ENCODE data around the gene INTS2.
"Not testable (repeated sequence)": the region's sequence is repeated elsewhere in the genome, so short reads cannot be mapped to it uniquely, and the experiment has no call there.

Gene INTS2, protein sequence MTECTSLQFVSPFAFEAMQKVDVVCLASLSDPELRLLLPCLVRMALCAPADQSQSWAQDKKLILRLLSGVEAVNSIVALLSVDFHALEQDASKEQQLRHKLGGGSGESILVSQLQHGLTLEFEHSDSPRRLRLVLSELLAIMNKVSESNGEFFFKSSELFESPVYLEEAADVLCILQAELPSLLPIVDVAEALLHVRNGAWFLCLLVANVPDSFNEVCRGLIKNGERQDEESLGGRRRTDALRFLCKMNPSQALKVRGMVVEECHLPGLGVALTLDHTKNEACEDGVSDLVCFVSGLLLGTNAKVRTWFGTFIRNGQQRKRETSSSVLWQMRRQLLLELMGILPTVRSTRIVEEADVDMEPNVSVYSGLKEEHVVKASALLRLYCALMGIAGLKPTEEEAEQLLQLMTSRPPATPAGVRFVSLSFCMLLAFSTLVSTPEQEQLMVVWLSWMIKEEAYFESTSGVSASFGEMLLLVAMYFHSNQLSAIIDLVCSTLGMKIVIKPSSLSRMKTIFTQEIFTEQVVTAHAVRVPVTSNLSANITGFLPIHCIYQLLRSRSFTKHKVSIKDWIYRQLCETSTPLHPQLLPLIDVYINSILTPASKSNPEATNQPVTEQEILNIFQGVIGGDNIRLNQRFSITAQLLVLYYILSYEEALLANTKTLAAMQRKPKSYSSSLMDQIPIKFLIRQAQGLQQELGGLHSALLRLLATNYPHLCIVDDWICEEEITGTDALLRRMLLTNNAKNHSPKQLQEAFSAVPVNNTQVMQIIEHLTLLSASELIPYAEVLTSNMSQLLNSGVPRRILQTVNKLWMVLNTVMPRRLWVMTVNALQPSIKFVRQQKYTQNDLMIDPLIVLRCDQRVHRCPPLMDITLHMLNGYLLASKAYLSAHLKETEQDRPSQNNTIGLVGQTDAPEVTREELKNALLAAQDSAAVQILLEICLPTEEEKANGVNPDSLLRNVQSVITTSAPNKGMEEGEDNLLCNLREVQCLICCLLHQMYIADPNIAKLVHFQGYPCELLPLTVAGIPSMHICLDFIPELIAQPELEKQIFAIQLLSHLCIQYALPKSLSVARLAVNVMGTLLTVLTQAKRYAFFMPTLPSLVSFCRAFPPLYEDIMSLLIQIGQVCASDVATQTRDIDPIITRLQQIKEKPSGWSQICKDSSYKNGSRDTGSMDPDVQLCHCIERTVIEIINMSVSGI

DNA sequence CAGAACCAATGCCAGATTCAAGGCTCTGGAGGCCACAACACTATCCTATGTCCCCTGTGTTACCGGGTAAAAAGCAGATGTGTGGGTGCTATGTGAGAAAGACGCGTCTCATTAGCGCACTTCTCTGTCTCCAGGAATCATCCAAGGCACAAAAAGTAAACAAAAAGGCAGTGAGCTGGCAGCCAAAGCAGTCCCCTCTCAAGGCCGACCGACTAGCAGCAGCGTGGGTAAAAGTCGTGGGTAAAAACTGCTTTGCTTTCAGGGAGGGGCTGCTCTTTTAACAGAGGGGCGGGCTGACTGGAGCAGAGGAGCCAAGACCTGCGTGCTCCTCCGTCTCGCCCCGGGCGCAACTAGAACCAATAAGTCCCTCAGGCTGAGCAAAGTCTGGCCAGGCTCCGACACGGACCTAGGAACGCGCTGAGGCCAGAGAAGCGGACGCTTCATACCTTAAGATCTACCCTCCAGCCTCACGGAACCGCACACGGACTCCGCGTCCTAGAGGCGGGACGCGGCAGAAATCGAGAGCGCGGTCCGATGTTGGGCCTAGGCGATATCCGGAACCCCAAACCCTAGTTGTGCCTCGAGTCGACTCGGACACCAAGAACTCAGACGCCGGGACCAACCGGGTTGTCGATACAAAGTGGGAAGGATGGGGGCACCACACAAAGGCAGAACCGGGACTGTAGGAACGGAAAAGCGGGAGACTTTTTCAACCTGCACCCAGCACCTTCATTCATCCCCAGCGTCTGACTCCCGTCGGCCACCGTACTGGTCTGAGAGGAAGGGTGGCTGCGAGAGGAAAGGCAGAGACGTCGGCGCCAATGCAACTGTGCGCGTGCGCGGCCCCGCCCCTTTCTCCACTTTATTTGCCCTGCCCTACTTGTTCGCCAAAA, at the start of gene INTS2:
INTS2 (minus strand) TSS at position 775 of the 893 bp plus-strand sequence. CDS start 1,338 bp downstream, outside the sequence.
- peak; percentile 90 for DNase-seq

DNA sequence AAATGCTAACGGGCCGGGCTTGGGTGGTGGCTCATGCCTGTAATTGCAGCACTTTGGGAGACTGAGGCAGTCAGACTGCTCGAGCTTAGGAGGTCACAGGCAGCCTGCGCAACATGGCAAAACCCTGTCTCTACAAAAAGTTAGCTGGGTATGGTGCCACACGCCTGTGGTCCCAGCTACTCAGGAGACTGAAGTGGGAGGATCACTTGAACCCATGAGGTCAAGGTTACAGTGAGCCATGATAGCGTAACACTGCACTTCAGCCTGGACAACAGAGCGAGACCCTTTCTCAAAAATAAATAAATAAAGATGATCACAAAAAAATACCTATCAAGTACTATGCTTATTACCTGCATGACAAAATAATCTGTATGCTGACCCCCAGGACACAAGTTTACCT, 46.3 kb upstream of the INTS2 start:
- no peak for DNase-seq

DNA sequence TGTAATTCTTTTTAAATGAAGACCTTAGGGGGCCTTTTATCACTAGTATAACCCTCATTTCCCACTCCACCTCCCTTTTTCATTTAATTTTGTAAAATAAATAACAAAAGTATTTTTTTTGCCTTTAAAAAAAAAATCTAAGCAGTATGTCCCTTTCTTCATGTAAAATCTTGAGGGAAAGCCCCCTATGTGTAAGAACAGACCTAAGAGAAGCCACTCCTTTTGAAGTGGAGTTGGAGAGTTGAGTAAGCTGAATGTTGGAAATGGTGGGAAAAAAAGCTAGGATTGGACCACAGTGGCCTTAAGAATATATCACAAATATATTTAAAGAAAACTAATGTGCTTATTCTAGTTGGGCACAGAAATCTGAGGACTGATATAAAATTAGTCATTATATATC, 44.5 kb upstream of the INTS2 start:
- DNase-seq = no peak

DNA sequence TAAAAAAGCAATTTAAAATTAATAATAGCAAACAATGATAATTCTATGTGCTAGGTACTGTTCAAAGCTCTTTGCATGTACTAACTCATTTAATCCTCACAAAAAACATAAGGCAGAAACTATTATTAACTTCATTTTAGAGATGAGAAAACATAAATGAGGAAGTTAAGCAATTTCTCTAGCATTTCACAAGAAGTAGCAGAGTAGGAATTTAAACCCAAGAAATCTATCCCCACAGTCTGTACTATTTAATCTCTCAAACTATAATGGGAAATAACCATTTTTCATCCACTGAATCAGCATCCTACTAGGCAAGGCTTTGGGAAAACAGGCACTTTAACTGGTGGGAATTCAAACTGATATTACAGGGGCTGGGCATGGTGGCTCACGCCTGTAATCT, 42.2 kb upstream of the INTS2 start:
- DNase-seq = peak; percentile 85

DNA sequence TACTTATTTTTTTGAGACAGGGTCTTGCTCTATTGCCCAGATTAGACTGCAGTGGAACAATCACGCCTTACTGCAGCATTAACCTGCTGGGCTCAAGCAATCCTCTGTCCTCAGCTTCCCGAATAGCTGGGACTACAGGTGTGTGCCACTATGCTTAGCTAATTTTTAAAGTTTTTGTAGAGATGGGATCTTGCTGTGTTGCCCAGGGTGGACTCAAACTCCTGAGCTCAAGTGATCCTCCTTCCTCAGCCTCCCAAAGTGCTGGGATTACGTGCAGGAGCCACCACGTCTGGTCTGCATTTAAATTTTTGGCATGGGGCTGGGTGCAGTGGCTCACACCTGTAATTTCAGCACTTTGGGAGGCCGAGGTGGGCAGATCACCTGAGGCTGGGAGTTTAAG, 41.0 kb upstream of the INTS2 start:
- no peak for DNase-seq

DNA sequence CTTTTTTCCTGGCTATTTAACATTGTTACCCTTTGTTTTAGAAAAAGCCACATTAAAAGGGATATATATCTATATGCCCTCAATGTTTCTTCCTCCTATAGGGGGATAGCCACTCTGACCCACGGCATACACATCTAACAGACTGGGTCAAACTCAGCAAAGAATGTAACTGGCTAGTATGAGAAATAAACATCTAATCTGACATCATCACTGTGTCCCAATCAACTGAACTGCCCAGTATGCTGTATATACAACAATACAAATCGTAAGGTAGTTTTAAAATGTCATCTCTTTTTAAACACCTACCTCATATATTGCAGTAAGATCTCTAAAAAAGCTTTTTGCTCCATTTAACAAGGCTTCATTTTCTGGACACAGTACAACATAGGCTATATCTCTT, 39.9 kb upstream of the INTS2 start:
- DNase-seq = no peak

DNA sequence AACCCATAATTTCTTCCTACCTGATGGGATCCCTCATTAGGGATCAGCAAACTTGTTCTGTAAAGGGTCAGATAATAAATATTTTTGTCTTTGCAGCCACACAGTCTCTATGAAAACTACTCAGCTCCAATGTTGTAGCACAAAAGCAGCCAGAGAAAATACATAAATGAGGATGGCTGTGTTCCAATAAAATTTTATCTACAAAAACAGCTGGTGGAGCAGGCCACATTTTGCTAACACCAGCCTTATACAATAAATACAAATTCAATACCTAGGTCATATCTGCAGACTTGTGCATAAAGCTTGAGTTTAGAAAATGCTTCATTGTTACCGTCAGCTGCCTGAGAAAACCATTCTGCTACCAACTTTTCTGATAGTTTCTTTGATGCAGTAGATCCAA, 38.4 kb upstream of the INTS2 start:
- DNase-seq = no peak

DNA sequence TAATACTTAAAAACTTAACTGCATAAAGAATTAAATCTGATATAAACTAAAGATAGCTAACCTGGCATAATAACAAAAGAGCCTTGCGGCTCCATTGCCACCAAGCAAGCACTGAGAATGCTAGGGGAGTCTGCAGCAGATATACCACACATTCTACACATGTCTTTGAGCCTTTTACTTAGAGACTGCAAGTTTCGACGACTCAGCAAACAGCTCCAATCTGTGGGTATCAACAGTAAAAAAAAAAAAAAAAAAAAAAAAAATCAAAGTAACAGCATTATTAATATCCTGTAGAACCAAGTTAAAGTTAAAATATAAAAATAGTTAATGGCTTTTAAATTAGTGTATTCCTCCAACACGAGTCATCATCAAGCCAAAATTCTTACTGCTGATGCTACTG, 27.8 kb upstream of the INTS2 start:
- DNase-seq = no peak

DNA sequence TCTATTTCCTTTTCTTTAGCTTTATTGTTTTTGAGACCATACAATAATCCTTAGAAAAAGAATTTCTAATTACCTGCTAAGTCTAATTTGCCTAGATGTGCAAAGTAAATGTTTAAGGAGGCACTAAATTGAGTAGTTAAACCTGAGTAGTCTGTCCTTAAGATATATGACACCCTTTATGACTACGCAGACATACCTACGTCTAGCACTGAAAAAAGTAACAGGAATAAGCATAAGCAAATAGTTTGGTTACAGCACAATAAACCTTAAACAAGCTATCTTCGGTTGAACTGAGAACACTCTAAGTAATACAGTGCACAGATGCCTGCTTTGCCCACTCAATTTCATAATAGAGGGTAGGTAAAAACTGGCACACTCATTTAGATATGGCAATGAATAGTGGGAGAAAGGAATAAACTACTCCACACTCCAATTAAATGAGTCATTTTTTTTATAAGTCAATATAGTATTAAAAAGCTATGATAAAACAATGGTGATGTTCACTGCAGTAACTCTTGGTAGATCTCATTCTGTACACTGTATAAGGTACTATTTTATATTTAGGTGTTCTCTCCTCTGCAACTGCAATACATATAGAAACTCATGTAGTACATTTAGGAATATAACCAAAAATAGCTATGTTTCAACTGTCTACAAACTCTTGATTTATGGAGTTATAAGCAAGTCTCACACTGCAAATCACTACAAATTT, 19.7 kb upstream of the INTS2 start:
- DNase-seq = no peak

DNA sequence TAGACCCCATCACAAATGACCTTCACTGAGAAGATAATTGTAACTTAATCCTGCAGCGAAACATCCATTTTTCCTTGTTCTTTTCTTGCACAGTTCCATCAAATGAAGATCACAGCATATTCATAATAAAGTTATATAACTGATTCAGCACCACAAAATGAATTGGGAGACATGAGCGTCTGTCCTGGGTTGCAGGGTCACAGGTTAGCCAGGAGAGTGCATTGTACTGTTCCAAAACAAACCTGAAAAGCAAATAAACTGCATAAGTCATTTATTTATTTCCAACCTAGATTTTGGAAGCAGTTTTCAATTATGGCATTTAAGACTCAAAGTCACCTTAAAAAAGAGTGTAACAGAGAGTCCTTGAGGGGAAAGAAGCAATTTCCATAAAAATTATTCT, 18.6 kb upstream of the INTS2 start:
- no peak for DNase-seq

DNA sequence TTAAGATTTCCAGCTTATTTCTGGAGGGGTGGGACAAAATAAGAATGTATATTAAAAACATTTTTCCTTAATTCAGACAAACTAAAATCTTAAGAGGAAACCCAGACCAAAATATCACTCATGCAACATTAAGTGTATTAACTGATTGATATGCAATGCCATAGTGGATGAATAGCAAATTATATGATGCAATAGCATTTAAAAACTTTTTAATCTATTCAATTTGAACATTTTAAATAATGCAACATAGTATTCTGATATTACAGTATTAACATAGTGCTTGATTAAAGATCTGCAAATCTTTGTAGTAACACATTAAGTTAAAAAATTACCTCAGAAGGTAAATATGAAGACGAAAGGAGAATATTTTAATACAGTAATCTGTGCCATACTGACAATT, 15.3 kb upstream of the INTS2 start:
- DNase-seq = no peak

DNA sequence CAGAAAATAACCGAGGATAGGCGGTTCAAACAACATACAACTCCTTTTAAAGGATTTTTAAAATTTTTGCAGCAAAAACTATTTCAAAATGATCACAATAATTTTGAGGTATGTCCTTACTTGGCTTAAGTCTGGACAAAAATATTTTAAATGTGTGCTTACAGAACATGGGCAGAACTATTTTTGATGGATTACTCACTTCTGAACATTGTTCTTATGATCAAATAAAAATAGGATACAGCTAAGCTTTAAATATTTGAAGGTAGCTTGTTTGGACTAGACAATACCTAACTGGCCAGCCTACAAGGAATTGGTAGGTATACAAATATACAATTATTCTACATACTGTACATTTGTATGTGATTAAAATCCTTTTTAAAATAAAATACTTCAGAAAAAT, 14.3 kb upstream of the INTS2 start:
- no peak for DNase-seq

DNA sequence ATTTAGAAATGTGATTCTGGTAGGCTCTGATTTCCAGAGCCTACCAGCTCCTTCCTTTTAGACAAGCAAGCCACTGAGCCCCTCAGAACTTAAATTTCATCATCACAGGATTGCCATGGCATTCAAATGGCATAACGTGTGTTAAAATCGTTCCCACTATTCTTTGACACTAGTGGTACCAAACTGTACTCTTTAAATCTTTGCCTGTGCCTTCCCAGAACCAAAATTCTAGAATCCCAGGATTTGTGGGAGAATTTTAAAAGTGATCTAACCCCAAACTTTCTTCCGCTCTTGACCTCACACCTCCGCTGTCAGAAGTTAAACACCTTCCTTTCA, 287 bp upstream of the INTS2 start:
- DNase-seq = no peak

DNA sequence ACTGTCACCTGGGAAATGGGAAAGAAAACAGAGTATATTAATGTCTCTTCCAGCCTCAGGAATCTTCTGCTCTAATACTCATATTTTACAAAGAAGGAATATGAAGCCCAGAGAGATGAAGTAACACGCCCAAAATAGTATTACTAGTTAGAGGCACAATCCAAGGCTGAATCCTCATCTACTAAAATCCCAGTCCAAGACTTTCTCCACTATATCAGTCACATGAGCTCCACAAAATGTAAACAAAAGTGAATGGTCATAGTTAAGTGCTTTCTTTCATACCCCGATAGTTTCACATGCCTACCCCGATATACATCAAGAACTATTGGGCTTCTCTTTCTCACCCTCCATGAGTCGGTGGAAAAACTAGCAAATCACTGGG, 965 bp downstream of the INTS2 start:
- no peak for DNase-seq

DNA sequence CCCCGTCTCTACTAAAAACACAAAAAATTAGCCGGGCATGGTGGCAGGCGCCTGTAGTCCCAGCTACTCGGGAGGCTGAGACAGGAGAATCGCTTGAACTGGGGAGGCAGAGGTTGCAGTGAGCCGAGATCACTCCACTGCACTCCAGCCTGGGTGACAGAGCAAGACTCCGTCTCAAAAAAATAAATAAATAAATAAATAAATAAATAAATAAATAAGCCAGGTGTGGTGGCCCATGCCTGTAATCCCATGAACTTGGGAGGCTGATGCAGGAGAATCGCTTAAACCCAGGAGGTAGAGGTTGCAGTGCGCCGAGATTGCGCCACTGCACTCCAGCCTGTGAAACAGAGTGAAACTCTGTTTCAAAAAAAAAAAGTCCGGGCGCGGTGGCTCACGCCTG, 12.6 kb downstream of the INTS2 start:
- DNase-seq = not testable (repeated sequence)

DNA sequence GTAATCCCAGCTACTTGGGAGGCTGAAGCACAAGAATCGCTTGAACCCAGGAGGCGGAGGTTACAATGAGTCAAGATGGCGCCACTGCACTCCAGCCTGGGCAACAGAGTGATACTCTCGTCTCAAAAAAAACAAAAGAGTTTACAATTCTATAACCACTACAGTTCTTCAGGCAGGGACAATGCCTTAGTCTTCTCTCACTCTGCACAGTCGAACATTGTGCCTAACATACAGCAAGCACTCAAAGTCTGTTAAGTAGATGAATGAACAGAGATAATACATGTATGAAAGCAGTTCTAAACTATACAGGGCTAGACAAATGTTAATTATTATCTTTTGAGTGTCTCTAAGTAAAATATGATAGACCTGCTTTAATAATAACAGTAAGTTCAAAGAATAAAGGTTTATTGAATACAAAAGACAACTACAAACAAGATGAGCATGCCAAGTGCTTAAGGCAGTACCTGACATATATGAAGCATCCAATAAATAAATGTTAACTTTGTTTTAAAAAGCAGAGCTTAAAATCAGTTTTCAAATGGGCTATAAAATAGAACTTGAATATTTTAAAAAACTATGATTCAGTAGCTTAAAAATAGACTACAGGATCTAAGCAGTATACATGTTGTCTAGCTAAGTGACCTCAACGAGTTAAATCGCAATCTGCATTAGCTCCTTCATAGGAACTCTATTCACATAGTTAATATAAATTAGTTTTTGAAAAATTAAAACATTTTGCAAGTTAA, 19.3 kb downstream of the INTS2 start:
- no peak for DNase-seq

DNA sequence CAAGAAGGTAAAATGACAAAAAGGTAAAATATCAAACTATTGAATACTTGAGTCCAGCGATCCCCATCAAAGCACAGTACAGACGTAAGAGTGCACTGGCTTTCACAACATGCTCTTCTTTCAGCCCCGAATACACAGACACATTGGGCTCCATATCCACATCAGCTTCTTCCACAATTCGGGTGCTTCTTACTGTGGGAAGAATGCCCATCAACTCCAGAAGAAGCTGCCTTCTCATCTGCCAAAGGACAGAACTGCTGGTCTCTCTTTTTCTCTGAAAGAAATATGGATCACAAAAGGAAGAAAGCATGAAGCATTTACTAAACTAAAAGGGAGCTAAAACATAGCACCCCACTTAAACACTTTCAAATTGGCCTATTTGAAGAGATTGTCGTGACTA, 20.4 kb downstream of the INTS2 start:
- no peak for DNase-seq

DNA sequence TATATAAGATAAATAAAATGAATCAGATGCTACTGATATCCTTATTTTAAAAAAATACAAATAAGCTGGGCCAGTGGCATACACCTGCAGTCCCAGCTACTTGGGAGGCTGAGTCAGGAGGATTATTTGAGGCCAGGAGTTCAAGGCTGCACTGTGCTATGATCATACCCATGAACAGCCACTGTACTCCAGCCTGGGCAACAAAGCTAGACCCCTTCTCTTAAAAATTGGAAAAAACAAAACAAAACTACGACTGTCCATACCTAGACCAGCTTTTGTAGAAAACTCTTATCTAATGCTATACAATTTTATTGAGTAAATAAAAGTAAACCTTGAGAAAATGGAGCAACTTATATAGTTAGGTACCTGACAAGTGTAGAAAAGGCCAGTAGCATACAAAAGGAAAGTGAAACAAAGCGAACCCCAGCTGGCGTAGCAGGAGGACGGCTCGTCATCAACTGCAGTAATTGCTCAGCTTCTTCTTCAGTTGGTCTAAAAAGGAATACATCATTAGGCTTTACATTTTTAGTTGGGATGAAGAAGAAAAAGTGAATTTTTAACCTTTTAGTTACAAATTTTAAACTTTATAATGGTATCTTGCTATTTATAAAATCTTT, 23.6 kb downstream of the INTS2 start:
- DNase-seq = no peak

DNA sequence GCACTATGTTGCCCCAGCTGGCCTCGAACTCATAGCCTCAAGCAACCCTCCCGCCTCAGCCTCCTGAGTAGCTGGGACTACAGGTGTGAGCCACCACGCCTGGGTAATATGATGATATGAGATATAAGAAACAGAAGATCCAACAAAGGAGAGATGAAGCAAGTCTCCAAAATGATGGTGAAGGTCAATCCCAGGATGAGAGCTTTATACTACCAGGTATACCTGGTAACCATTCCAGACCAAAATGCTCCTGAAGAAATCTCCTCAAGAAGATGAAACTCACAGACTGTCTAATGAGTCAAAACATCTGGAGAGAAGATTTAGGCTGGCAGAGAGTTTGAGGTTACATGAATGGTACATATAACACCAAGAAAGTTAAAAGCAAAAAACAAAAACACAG, 24.5 kb downstream of the INTS2 start:
- no peak for DNase-seq

DNA sequence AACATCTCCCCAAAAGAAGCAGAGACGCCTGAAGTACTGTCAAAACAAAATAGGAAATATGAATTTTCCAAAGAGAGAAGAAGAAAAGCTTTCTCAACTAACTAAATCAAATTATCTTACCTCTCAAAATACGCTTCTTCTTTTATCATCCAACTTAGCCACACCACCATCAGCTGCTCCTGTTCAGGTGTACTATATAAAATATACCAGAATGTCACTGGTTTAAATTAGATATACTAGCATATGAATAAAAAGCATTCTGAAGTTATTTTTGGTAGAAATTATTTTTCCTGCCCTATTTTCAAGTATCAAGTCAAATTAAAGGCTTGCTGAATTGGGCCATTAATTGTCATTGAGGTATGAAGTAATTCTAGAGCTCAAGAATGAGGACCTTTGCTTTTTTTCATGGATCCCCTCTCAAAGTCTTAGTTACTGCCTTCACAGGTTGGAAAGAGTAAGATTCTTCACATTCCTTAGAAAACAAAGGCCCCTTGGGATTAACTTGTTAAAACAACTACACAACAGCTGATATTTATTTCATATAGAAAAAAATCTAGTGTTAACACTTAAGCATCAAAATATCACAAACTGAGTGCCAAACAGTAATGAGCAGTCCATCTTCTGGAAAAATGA, 30.1 kb downstream of the INTS2 start:
- no peak for DNase-seq
